Tibial artery (tissue), 4 donors: ENCODE results near the gene MYBPH.

ENCODE experiments used
- DNase-seq, 2 donors: peaks; one replicate each; pipeline ENCODE4 v3.0.0-alpha.2; 2019
- H3K27ac ChIP-seq, 2 donors: fragments of 200-600 bp; sonication (generic) in 1 of 2; 1 replicate in 1 of 2; 2 replicates in 1 of 2; pipeline ENCODE4 v1.5.1; 2018 to 2019; ENCODE audit warnings: mild to moderate bottlenecking in 1 of 2
- H3K27me3 ChIP-seq, 2 donors: fragments of 200-600 bp; sonication (generic) in 1 of 2; one replicate each; pipeline versions ENCODE4 v1.5.1 to v1.6.0; 2016 to 2019
- H3K36me3 ChIP-seq, 3 donors: fragments of 200-600 bp; sonication (generic) in 2 of 3; one replicate each; pipeline ENCODE4 v1.5.1; 2016 to 2019; ENCODE audit warnings: mild to moderate bottlenecking in 2 of 3
- H3K4me1 ChIP-seq, 4 donors: fragments of 200-600 bp; sonication (generic) in 2 of 4; 1 replicate in 3 of 4; 2 replicates in 1 of 4; pipeline ENCODE4 v1.5.1; 2016 to 2019
- H3K4me3 ChIP-seq, 2 donors: fragments of 200-600 bp; sonication (generic) in 1 of 2; 1 replicate in 1 of 2; 2 replicates in 1 of 2; pipeline ENCODE4 v1.5.1; 2018 to 2019; ENCODE audit warnings: mild to moderate bottlenecking in 2 of 2
- H3K9me3 ChIP-seq, 3 donors: fragments of 200-600 bp; sonication (generic) in 1 of 3; one replicate each; pipeline ENCODE4 v1.5.1; 2016 to 2019
- intact Hi-C: fragments of 100-400 bp; cut with DNase I; formaldehyde crosslinking; loops from one replicate; pipeline ENCODE4 v1.15.0; 2023; ENCODE audit warnings: low total_unique reads
- TF ChIP-seq, protein P1 (sequence below), 2 experiments: fragments of 200-600 bp in 1 of 2; fragments of 450-650 bp in 1 of 2; IDR thresholded peaks; one replicate each; pipeline ENCODE4 v1.5.1; 2017 to 2019; ENCODE audit warnings: antibody characterized with exemption in 2 of 2, mild to moderate bottlenecking in 1 of 2, moderate library complexity in 1 of 2

The MYBPH gene

DNA sequence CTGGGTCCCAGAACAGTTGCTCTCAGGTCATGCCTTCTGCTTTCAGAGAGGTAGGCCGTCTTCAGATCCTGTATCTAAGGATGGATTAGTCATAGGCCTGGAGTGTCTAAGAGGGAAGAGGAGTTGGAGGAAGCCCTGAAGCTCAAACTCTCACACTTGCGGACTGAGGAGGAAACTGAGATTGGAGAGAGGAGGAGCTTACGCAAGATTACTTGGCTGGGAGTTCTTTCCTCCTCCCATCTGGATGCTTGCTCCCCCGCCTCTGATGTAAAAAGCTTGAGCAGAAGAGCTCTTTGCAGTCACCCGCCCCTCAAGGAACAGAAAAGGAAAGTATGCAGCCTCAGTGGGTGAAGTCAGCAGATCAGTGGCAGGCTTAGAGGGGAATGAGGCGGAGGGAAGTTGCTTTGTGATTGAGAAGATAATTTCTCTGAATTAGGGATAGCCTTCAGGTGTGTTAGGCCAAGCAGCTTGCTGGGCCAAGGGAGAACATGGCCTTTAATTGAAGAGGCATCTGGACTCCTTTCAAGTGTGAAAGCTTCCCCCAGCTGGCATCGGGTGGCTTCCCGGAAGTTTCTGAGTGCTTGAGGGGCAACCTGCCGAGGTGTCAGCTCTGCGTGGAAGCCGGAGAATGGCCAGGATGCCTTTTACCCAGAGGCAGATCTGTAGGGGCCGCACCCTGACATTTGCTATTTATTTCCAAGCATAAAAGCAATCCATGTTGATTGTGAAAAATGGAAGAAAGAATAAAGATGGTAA lies 41.5 kb downstream of the MYBPH start:
- peak in 1 of 2 donors; percentile 32 for DNase-seq
- Histone ChIP-seq H3K36me3 (no peaks in the 10 kb centered on the region), H3K9me3 (no peaks in the 10 kb centered on the region), H3K27me3 (peaks cover 0 to 9% of the 10 kb centered on the region in 2 donors), H3K27ac (no peak overlapping the region), H3K4me3 (no peak overlapping the region), H3K4me1 (peaks cover 0 to 14% (median 5%) of the 10 kb centered on the region in 4 donors)
- intact Hi-C loops: no loop called here
- TF ChIP-seq, protein P1, sequence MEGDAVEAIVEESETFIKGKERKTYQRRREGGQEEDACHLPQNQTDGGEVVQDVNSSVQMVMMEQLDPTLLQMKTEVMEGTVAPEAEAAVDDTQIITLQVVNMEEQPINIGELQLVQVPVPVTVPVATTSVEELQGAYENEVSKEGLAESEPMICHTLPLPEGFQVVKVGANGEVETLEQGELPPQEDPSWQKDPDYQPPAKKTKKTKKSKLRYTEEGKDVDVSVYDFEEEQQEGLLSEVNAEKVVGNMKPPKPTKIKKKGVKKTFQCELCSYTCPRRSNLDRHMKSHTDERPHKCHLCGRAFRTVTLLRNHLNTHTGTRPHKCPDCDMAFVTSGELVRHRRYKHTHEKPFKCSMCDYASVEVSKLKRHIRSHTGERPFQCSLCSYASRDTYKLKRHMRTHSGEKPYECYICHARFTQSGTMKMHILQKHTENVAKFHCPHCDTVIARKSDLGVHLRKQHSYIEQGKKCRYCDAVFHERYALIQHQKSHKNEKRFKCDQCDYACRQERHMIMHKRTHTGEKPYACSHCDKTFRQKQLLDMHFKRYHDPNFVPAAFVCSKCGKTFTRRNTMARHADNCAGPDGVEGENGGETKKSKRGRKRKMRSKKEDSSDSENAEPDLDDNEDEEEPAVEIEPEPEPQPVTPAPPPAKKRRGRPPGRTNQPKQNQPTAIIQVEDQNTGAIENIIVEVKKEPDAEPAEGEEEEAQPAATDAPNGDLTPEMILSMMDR (IDR thresholded peaks at IDR 0.05): no peak

DNA sequence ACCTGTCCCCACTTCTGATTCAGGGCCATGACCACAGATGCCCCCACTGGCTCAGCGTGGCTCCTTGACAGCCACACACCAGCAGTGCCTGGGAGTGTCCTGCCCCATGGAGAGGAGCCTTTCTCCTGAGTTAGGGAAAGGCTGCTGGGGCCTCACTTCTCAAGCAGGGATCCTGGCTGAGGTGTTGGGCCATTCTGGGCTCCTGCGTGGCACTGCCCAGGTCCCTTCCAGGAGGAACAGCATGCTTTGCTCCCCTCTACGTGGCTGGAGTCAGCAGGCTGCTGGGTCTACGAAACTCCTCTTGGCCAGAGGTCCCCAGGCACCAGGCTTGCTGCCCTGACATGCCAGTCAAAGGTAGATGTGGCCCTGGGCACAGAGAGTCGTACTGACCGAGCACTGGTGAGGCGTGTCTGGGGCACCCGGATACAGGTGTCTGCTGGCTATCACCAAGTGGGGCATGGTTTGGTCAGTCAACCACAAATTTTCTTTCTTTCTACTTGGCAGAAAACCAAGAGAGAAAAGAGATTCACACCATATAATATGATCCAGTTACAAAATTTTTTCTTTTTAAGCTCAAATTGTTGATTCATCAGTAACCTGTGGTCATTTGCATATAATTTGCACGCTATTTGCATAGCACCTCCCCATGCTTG lies 44.0 kb downstream of the MYBPH start:
- Histone ChIP-seq H3K4me1 (peaks cover 0 to 39% (median 22%) of the 10 kb centered on the region in 4 donors), H3K27ac (no peak overlapping the region), H3K9me3 (no peaks in the 10 kb centered on the region), H3K4me3 (no peak overlapping the region), H3K36me3 (no peaks in the 10 kb centered on the region), H3K27me3 (peaks cover 0 to 7% of the 10 kb centered on the region in 2 donors)
- intact Hi-C loops: no loop called here
- TF ChIP-seq, protein P1 (IDR thresholded peaks at IDR 0.05): no peak
- peak in 1 of 2 donors; percentile 41 for DNase-seq

DNA sequence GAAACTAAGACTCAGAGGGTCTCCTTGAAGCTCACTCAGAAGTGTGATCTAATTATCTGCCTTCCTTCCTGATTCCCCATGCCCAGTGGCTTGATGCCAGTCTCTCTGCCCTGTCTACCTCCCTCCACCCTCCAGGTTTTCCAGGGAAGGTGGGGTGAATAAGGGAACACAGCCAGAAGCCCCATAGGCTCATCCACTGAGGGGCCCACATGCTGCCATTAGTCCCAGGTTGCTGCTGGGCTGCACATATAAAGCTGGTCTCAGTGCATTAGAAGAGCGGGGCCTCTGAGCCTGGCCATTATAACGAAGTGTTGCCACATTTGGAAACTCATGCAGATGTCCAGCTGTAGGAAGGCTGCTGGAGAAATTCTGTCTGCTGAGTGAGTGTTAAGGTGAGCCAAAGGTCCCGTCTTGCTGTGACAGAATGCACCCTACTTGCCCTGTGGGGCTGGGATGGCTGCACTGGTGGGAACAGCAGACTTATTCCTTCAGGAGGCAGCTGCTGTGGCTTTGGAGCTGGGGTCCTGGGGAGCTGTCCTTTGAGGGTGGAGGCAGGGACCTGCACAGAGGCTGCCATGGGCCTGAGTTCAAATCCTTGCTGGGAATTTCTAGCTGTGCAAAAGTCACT lies 45.2 kb downstream of the MYBPH start:
- H3K36me3 ChIP-seq: no peaks in the 10 kb centered on the region
- peaks cover 0 to 12% of the 10 kb centered on the region in 2 donors for H3K27me3 ChIP-seq
- intact Hi-C loops: no loop called here
- TF ChIP-seq, protein P1 (IDR thresholded peaks at IDR 0.05): no peak
- DNase-seq: peak in 1 of 2 donors; percentile 37
- no peak overlapping the region for H3K27ac ChIP-seq
- no peaks in the 10 kb centered on the region for H3K9me3 ChIP-seq
- no peak overlapping the region for H3K4me3 ChIP-seq
- peaks cover 0 to 43% (median 26%) of the 10 kb centered on the region in 4 donors for H3K4me1 ChIP-seq

DNA sequence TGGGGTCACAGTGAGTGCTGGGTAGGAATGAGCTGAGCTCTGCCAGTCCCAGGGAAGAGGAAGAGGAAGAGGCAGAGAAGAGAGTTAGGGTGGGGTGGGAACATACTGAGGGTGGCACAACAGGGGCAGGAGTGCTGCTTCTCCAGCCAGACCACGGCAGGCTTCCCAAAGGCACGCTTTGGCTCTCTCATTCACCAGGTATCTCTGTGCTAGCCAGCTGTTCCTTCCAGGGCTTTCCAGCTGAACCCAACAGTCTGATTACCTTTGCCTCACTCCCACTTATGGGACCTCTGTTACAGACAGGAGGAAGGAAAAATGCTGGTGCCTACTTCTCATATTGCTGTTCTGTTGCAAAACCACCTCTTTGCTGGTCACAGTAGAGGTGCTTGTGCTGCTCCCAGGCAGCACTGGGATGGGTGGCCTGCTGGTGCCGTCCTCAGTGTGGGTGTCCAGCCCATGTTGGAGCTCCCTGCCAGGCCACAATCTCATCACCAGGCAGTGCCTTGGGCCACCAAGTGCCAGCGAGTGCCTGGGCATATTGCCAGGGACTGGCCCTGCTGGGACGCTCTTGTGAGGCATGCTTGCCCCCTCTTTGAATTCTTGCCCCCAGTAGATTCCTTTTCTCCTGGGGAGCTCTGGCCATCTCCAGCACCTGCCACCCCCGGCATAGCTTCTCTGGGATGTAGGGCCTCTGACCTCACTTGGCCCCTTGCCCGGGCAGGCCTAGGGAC lies 46.0 kb downstream of the MYBPH start:
- no peak overlapping the region for H3K4me3 ChIP-seq
- TF ChIP-seq, protein P1 (IDR thresholded peaks at IDR 0.05): no peak
- no peak overlapping the region for H3K27ac ChIP-seq
- H3K9me3 ChIP-seq: no peaks in the 10 kb centered on the region
- H3K4me1 ChIP-seq: peaks cover 0 to 43% (median 26%) of the 10 kb centered on the region in 4 donors
- intact Hi-C loops: no loop called here
- H3K36me3 ChIP-seq: no peaks in the 10 kb centered on the region
- peak in 1 of 2 donors; percentile 72 for DNase-seq
- H3K27me3 ChIP-seq: peaks cover 0 to 20% of the 10 kb centered on the region in 2 donors

DNA sequence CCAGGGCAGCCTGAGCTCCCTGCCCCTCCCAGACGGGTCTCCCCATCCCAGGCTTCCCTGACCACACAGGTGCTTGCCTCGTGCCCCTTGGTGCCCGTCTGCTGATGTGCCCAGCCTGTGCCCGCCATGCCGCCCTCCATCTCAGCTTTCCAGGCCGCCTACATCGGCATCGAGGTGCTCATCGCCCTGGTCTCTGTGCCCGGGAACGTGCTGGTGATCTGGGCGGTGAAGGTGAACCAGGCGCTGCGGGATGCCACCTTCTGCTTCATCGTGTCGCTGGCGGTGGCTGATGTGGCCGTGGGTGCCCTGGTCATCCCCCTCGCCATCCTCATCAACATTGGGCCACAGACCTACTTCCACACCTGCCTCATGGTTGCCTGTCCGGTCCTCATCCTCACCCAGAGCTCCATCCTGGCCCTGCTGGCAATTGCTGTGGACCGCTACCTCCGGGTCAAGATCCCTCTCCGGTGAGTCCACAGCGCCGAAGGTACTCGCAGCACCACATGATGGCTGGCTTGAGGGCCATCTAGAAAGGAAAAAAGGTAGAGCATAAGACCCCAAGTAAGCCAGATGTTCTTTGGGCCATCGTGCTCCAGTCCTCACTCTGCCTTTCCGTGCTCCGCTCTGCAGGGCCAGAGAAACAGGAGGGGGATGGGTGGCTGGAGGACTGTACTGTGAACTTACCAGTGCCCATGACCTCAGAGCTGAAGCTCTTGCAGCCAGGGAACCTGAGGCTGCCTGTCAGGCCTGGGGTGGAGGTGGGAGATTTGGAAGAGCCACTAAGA lies 46.7 kb downstream of the MYBPH start:
- Histone ChIP-seq H3K27me3 (peaks cover 0 to 28% of the 10 kb centered on the region in 2 donors), H3K27ac (no peak overlapping the region), H3K36me3 (no peaks in the 10 kb centered on the region), H3K9me3 (no peaks in the 10 kb centered on the region), H3K4me3 (no peak overlapping the region), H3K4me1 (peaks cover 0 to 43% (median 26%) of the 10 kb centered on the region in 4 donors)
- TF ChIP-seq, protein P1 (IDR thresholded peaks at IDR 0.05): no peak
- peak in 1 of 2 donors; percentile 52 for DNase-seq
- intact Hi-C loops: no loop called here
